Peyer's patch (tissue), 4 donors: ENCODE data around the gene TTC9B. TPM values are rescaled to one million over a fixed set of nuclear protein-coding genes. Genes with fewer than 3 reads are reported as not detected.
A peak's percentile ranks its signal among the peaks of the same experiment; 100 is the strongest.

Experiments used
- DNase-seq, 3 donors: peaks; one replicate each; pipeline ENCODE4 v3.0.0-alpha.2; 2017 to 2019
- H3K27ac ChIP-seq, 4 donors: fragments of 200-600 bp; sonication (generic); one replicate each; pipeline ENCODE4 v1.5.1; 2016 to 2019
- H3K27me3 ChIP-seq, 2 donors: fragments of 200-600 bp; sonication (generic); one replicate each; pipeline ENCODE4 v1.5.1; 2019
- H3K36me3 ChIP-seq, 3 donors: fragments of 200-600 bp; sonication (generic); one replicate each; pipeline ENCODE4 v1.5.1; 2016 to 2019
- H3K4me1 ChIP-seq, 4 donors: fragments of 200-600 bp; sonication (generic); one replicate each; pipeline ENCODE4 v1.5.1; 2016 to 2019
- H3K4me3 ChIP-seq, 4 donors: fragments of 200-600 bp; sonication (generic); 1 replicate in 3 of 4; 2 replicates in 1 of 4; pipeline ENCODE4 v1.5.1; 2016 to 2019; ENCODE audit warnings: mild to moderate bottlenecking in 1 of 4
- H3K9me3 ChIP-seq, 4 donors: fragments of 200-600 bp; sonication (generic); one replicate each; pipeline ENCODE4 v1.5.1; 2016 to 2019; ENCODE audit warnings: mild to moderate bottlenecking in 1 of 4
- POLR2A ChIP-seq, 2 donors: fragments of 450-650 bp; IDR thresholded peaks; one replicate each; pipeline ENCODE4 v1.5.1; 2017; ENCODE audit warnings: antibody characterized with exemption in 2 of 2, mild to moderate bottlenecking in 2 of 2, moderate library complexity in 2 of 2
- total RNA-seq, 4 donors: library from RNA; depleted of rRNA; stranded (reverse); fragments of >200 nt; gene quantifications; one replicate each; pipeline ENCODE4 v1.1.0, GENCODE V29; 2016
- TF ChIP-seq, protein P1 (sequence below), 6 experiments: fragments of 450-650 bp in 4 of 6; fragments of 200-600 bp in 2 of 6; sonication (generic) in 1 of 6; IDR thresholded peaks; one replicate each; pipeline ENCODE4 v1.5.1; 2017 to 2019; ENCODE audit warnings: antibody characterized with exemption in 6 of 6, mild to moderate bottlenecking in 3 of 6, moderate library complexity in 1 of 6

The TTC9B gene
- not detected for total RNA-seq

DNA sequence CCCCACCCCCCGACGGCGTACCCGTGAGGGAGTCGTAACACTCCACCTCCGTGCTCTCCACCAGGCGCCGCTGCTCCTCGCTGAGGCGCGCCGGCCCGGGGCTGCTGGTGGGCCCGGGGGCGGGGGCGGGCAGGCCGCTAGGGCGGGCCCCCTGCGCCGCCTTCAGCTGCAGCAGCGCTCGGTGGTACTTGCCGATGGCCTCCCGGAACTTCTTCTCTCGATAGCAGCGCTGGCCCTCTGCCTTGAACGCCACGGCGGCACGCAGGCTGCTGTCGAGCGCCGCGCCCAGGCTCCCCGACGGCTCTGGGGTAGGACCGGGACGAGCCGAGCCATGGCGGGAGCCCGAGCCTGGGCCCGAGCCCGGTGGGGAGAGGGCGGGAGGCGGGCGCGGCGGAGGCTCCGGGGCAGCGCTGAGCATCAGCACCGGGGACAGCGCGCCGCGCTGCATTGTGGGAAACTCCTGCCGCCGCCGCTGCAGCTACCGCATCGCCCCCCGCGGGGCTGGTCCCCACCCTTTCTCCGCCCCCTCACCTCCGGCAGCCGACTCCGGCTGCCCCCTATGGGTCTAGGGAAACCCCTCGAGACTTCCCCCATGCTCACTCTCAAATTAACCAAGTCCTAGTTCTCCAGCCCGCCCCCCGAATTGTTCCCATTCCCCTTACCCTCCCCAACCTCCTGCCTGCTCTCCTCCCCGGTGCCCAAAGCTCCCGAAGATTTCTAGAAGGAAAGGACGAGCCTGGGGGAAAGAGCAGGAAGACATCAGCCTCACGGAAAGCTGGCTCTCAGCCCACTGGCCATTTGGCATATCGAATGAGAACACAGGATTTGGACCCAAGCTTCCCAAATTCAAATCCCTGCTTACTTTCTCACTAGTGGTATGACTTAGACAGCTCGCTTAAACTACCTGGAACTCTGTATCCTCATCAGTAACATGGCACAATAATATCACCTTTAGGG is at the start of gene TTC9B:
TSS of gene TTC9B (minus strand) at position 451 of the 957 bp plus-strand sequence. CDS start at position 448, 3 bp downstream.
- TF ChIP-seq, protein P1, sequence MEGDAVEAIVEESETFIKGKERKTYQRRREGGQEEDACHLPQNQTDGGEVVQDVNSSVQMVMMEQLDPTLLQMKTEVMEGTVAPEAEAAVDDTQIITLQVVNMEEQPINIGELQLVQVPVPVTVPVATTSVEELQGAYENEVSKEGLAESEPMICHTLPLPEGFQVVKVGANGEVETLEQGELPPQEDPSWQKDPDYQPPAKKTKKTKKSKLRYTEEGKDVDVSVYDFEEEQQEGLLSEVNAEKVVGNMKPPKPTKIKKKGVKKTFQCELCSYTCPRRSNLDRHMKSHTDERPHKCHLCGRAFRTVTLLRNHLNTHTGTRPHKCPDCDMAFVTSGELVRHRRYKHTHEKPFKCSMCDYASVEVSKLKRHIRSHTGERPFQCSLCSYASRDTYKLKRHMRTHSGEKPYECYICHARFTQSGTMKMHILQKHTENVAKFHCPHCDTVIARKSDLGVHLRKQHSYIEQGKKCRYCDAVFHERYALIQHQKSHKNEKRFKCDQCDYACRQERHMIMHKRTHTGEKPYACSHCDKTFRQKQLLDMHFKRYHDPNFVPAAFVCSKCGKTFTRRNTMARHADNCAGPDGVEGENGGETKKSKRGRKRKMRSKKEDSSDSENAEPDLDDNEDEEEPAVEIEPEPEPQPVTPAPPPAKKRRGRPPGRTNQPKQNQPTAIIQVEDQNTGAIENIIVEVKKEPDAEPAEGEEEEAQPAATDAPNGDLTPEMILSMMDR (IDR thresholded peaks at IDR 0.05) = no peak
- no peak for TF ChIP-seq POLR2A (IDR thresholded peaks at IDR 0.05)
- H3K4me3 ChIP-seq = peak within 1 kb of the TSS in 2 of 4 donors; percentile 1 to 30
- H3K27me3 ChIP-seq = peaks cover 0 to 18% of the 10 kb centered on the region in 2 donors
- H3K36me3 ChIP-seq = no peaks in the 10 kb centered on the region
- H3K9me3 ChIP-seq = no peaks in the 10 kb centered on the region
- H3K27ac ChIP-seq = no peak within 1 kb of the TSS
- H3K4me1 ChIP-seq = peaks cover 0 to 22% (median 0%) of the 10 kb centered on the region in 4 donors
- no peak for DNase-seq

GRCh38 chr19:40267601-40267997 is 49.4 kb upstream of the TTC9B start:
- no peak overlapping the region for H3K27ac ChIP-seq
- H3K27me3 ChIP-seq = no peaks in the 10 kb centered on the region
- DNase-seq = no peak
- no peak overlapping the region for H3K4me3 ChIP-seq
- TF ChIP-seq, protein P1 (IDR thresholded peaks at IDR 0.05) = no peak
- TF ChIP-seq POLR2A (IDR thresholded peaks at IDR 0.05) = no peak
- H3K36me3 ChIP-seq = peaks cover 0 to 33% (median 0%) of the 10 kb centered on the region in 3 donors
- peaks cover 0 to 4% (median 2%) of the 10 kb centered on the region in 4 donors for H3K4me1 ChIP-seq
- H3K9me3 ChIP-seq = no peaks in the 10 kb centered on the region

GRCh38 chr19:40266912-40267600 is 48.9 kb upstream of the TTC9B start:
- no peak for DNase-seq
- Histone ChIP-seq H3K27me3 (no peaks in the 10 kb centered on the region), H3K4me1 (peaks cover 0 to 4% (median 2%) of the 10 kb centered on the region in 4 donors), H3K9me3 (no peaks in the 10 kb centered on the region), H3K4me3 (no peak overlapping the region), H3K36me3 (peaks cover 0 to 38% (median 0%) of the 10 kb centered on the region in 3 donors), H3K27ac (no peak overlapping the region)
- no peak for TF ChIP-seq POLR2A (IDR thresholded peaks at IDR 0.05)

DNA sequence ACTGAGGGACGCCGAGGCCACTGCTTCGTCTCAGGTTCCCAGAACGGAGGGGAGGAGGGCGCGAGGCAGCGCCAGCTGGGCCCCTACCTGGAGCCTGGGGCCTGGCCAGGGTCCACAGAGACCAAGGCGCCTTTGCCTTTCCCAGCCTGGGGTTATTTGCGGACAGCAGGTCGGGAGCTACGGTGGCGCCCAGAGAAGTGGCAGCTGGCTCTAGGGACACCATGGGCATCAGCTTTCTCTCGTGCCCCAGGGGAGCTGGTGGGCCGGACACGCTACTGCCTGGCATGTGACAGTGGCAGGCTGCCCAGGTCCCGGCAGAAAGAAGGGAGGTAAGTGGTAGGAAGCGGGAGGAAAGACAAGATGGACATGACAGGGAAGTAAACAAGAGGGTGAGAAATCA is 47.9 kb upstream of the TTC9B start:
- H3K4me3 ChIP-seq = no peak overlapping the region
- H3K4me1 ChIP-seq = peaks cover 0 to 4% (median 2%) of the 10 kb centered on the region in 4 donors
- H3K27me3 ChIP-seq = no peaks in the 10 kb centered on the region
- peaks cover 0 to 38% (median 0%) of the 10 kb centered on the region in 3 donors for H3K36me3 ChIP-seq
- no peaks in the 10 kb centered on the region for H3K9me3 ChIP-seq
- TF ChIP-seq, protein P1 (IDR thresholded peaks at IDR 0.05) = no peak
- no peak for TF ChIP-seq POLR2A (IDR thresholded peaks at IDR 0.05)
- DNase-seq = no peak
- no peak overlapping the region for H3K27ac ChIP-seq

- Histone ChIP-seq H3K9me3 (no peaks in the 10 kb centered on the region), H3K36me3 (peaks cover 0 to 38% (median 0%) of the 10 kb centered on the region in 3 donors), H3K4me3 (no peak overlapping the region), H3K27ac (no peak overlapping the region), H3K4me1 (peaks cover 0 to 4% (median 2%) of the 10 kb centered on the region in 4 donors), H3K27me3 (no peaks in the 10 kb centered on the region)
- no peak for DNase-seq
- no peak for TF ChIP-seq POLR2A (IDR thresholded peaks at IDR 0.05)
- TF ChIP-seq, protein P1 (IDR thresholded peaks at IDR 0.05) = no peak
Observed at GRCh38 chr19:40265763-40266099, 47.5 kb upstream of the TTC9B start.
